ENCODE data around the gene LIMK2. TPM values are rescaled to one million over a fixed set of nuclear protein-coding genes. Genes with fewer than 3 reads are reported as not detected.

The LIMK2 gene
- total RNA-seq, 4 donors from 2014 or later, result 103 to 229 (median 188) TPM

- WGBS, result 43% methylated on average over 8 of the region's 8 CpGs
- peak in 1 of 2 donors; percentile 78 for DNase-seq (ENCODE audit: low spot score in 2 of 2)
- TF ChIP-seq, protein P1, sequence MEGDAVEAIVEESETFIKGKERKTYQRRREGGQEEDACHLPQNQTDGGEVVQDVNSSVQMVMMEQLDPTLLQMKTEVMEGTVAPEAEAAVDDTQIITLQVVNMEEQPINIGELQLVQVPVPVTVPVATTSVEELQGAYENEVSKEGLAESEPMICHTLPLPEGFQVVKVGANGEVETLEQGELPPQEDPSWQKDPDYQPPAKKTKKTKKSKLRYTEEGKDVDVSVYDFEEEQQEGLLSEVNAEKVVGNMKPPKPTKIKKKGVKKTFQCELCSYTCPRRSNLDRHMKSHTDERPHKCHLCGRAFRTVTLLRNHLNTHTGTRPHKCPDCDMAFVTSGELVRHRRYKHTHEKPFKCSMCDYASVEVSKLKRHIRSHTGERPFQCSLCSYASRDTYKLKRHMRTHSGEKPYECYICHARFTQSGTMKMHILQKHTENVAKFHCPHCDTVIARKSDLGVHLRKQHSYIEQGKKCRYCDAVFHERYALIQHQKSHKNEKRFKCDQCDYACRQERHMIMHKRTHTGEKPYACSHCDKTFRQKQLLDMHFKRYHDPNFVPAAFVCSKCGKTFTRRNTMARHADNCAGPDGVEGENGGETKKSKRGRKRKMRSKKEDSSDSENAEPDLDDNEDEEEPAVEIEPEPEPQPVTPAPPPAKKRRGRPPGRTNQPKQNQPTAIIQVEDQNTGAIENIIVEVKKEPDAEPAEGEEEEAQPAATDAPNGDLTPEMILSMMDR (IDR thresholded peaks at IDR 0.05), result no peak
- peak in 2 of 3 donors; percentile 76 to 83 for TF ChIP-seq POLR2AphosphoS5 (IDR thresholded peaks at IDR 0.05)
- Histone ChIP-seq H3K4me1 (peaks cover 51% of the 10 kb centered on the region), H3K36me3 (peaks cover 25% of the 10 kb centered on the region), H3K9me3 (no peaks in the 10 kb centered on the region), H3K27me3 (no peaks in the 10 kb centered on the region), H3K27ac (peak overlapping the region; percentile 78), H3K4me3 (no peak overlapping the region)
Observed at GRCh38 chr22:31206896-31207687, 5.0 kb upstream of the LIMK2 start.

GRCh38 chr22:31210556-31211421 is 1.3 kb upstream of the LIMK2 start:
- peak overlapping the region; percentile 64 for H3K27ac ChIP-seq
- WGBS, result 56% methylated on average over 8 of the region's 8 CpGs
- peaks cover 4% of the 10 kb centered on the region for H3K36me3 ChIP-seq
- peak in 1 of 2 donors; percentile 71 for DNase-seq (ENCODE audit: low spot score in 2 of 2)
- H3K4me1 ChIP-seq, result peaks cover 56% of the 10 kb centered on the region
- no peaks in the 10 kb centered on the region for H3K9me3 ChIP-seq
- H3K27me3 ChIP-seq, result no peaks in the 10 kb centered on the region
- no peak for TF ChIP-seq EP300 (IDR thresholded peaks at IDR 0.05)
- TF ChIP-seq, protein P1 (IDR thresholded peaks at IDR 0.05), result no peak
- TF ChIP-seq POLR2A (IDR thresholded peaks at IDR 0.05), result no peak
- TF ChIP-seq POLR2AphosphoS5 (IDR thresholded peaks at IDR 0.05), result no peak
- H3K4me3 ChIP-seq, result no peak overlapping the region

GRCh38 chr22:31211482-31211861 is 626 bp upstream of the LIMK2 start:
- Histone ChIP-seq H3K4me3 (peak overlapping the region; percentile 89), H3K27me3 (no peaks in the 10 kb centered on the region), H3K4me1 (peaks cover 54% of the 10 kb centered on the region), H3K36me3 (peaks cover 3% of the 10 kb centered on the region), H3K27ac (peak overlapping the region; percentile 64), H3K9me3 (no peaks in the 10 kb centered on the region)
- TF ChIP-seq EP300 (IDR thresholded peaks at IDR 0.05), result no peak
- TF ChIP-seq POLR2A (IDR thresholded peaks at IDR 0.05), result no peak
- no peak for TF ChIP-seq POLR2AphosphoS5 (IDR thresholded peaks at IDR 0.05)
- TF ChIP-seq, protein P1 (IDR thresholded peaks at IDR 0.05), result no peak
- no peak for DNase-seq (ENCODE audit: low spot score in 2 of 2)
- WGBS, result 72% methylated on average over 7 of the region's 7 CpGs

DNA sequence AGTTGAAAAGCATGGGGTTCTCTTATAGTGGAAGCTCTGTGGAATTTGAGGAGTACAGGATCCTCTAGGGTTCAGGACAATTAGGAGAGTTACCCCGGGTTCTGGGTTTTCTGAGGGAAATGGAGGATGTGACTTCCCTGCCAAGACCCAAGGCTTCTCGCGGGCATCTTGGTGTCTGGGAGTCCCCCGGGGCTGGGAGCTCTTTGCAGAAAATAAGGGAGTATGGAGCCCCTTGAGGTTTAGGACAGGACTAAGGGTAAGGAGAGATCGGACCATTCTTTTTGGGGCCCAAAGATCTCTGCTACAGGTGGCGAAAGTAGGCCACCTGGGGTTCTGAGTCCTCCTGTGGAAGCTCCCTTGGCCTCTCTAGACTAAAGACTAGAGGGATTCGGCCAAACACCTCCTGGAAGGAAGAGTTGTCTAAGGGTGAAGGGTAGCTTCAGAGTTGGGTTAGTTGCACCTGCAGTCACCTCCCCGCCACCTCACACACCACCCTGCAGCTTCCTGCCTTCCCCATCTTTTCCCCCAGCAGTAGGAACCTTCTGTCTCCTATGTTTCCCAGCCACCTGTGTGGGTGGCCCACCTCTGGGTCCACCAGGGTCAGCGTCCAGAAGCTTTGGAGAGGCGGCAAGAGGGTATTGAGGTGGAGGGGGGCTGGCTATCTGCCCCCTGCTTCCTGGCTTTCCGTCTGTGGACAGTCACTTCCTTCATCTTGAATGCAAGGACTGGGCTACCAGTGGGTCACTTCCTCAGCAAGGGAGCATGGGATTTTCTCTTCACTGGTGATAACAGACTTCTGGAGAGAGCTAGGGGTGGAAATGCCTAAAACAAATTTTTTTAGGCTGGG is 908 bp downstream of the LIMK2 start:
- H3K4me1 ChIP-seq, result peaks cover 53% of the 10 kb centered on the region
- TF ChIP-seq POLR2A (IDR thresholded peaks at IDR 0.05), result no peak
- TF ChIP-seq EP300 (IDR thresholded peaks at IDR 0.05), result no peak
- H3K36me3 ChIP-seq, result no peaks in the 10 kb centered on the region
- H3K4me3 ChIP-seq, result peak overlapping the region; percentile 89
- no peaks in the 10 kb centered on the region for H3K27me3 ChIP-seq
- 54% methylated on average over 10 of the region's 11 CpGs for WGBS
- no peaks in the 10 kb centered on the region for H3K9me3 ChIP-seq
- no peak for DNase-seq (ENCODE audit: low spot score in 2 of 2)
- H3K27ac ChIP-seq, result peak overlapping the region; percentile 64

GRCh38 chr22:31215018-31215535 is 3.0 kb downstream of the LIMK2 start:
- H3K27ac ChIP-seq, result no peak overlapping the region
- TF ChIP-seq POLR2A (IDR thresholded peaks at IDR 0.05) (no peak), EP300 (IDR thresholded peaks at IDR 0.05) (no peak), POLR2AphosphoS5 (IDR thresholded peaks at IDR 0.05) (no peak)
- TF ChIP-seq, protein P1 (IDR thresholded peaks at IDR 0.05), result no peak
- H3K4me1 ChIP-seq, result peaks cover 60% of the 10 kb centered on the region

More at GRCh38 chr22:31215018-31215535, 3.0 kb downstream of the LIMK2 start:
- H3K36me3 ChIP-seq, result no peaks in the 10 kb centered on the region
- 89% methylated on average over 6 of the region's 6 CpGs for WGBS
- H3K4me3 ChIP-seq, result no peak overlapping the region
- DNase-seq (ENCODE audit: low spot score in 2 of 2), result no peak
- no peaks in the 10 kb centered on the region for H3K27me3 ChIP-seq
- H3K9me3 ChIP-seq, result no peaks in the 10 kb centered on the region

Measured in suprapubic skin (tissue), 4 donors.